Posterior cingulate gyrus (tissue), 11 donors: ENCODE measurements around the gene CRYBA4.

ENCODE experiments used
- DNase-seq, 10 donors: peaks; one replicate each; pipeline versions ENCODE4 v3.0.0 to v3.0.0-alpha.2; 2020 to 2021; ENCODE audit warnings: mixed read lengths in 3 of 10
- intact Hi-C: fragments of 100-400 bp; cut with DNase I; formaldehyde crosslinking; loops from one replicate; pipeline ENCODE4 v1.15.1; 2023

CRYBA4 gene

DNA sequence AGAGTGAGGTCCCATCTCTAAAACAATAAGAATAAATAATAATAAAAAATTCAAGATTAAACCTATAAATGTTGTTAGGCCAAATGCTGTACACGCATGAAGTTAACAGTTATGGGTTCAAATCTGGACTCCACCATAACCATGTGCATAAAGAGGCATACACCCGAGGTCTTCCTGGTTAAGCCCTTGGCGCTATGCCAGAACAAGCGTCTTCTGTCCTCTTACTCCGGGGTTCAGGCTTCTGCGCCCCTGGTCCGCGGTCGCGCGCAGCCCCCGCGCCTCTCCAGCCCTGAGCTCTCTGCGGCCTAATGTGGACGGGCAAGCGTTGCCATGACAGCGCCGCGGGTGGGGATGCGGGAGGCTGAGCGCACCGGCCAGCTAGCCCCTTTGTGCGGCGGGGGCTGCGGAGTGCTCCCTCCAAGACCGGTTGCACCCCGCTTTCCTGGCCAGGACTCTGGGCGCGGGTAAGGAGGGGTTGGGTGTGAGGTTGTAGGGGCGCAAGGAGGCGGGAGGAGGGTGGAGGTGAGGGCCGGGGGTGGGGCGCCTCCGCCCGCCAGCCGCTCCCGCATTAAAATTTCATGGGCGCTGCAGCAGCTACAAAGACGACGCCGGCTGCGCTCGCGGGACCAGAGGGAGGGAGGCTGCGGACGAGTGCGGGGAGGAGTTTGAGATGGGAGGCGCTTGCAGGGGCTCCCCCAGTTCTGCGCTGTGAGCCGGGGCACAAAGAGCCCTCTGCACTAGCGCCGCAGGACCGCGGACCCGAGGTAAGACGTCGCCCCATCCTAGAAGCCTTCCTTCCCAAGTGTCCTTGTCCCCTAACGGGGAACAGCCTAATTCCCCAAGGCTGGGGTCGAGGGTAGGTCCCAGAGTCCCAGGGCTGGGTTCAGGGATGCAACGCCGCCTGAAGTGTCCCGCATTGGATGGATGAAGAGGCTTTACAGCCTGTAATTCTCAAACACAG, 35.4 kb downstream of the CRYBA4 start, which contains the start of gene MIAT:
Gene MIAT, plus strand, starts transcription at position 698 of the 961 bp plus-strand sequence.
- intact Hi-C loops: no loop called here
- peak in 9 of 10 donors; percentile 47 to 97 (median 84) for DNase-seq

- intact Hi-C loops: no loop called here
- peak in 1 of 10 donors; percentile 1 for DNase-seq
Measured at GRCh38 chr22:26658161-26658560, 36.4 kb downstream of the CRYBA4 start.

- DNase-seq: peak; percentile 15 to 96 (median 70)
- intact Hi-C loops: no loop called here
Measured at GRCh38 chr22:26658671-26659478, 37.1 kb downstream of the CRYBA4 start.

- intact Hi-C loops: no loop called here
- peak in 1 of 10 donors; percentile 3 for DNase-seq
Measured at GRCh38 chr22:26660356-26660755, 38.6 kb downstream of the CRYBA4 start.

DNA sequence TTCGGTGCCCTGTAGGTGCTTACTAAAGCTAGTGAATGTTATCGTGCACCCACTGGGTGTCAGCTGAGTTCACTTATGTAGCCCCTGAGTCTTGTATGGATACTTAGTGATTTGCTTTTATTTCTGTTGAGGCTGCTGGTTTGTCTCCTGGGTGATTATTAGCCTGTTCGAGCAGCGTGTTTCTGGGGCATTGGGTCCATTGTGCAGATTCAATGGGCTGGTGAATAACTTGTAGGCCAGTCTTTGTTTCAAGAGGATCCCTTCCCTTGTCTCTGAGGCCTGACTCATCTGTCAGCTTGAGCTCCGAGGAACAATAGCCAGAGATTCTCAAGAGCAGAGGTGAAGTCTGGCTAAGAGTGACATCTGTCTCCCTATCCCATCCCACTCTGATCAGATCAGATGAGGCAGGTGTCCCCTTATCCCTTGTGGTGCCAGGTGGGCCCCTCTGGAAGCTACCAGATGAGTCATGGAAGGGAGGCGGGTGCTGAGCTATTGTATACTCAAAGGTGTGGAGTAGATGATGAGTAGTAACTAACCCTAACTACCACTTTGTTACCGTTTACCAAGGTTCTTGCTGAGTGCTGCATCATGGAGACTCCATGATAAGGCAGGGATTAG, 39.3 kb downstream of the CRYBA4 start:
- intact Hi-C loops: no loop called here
- peak in 1 of 10 donors; percentile 54 for DNase-seq

DNA sequence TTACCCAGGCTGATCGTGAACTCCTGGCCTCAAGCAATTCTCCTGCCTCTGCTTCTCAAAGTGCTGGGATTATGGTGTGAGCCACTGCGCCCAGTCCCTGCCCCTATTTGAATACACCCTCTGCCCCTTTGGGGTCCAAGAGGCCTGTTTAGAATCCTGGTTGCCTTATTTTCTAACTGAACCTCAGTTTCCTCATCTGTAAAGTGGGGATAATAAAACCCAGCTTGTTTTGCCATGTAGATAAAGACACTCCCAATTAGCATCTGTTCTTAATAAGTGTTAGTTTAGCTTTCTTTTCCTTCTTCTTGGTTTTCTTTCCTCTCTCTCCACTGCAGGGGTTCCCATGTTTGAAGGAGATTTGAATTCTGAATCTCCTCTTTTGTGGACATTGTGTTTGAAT, 40.4 kb downstream of the CRYBA4 start:
- no peak for DNase-seq
- intact Hi-C loops: no loop called here

DNA sequence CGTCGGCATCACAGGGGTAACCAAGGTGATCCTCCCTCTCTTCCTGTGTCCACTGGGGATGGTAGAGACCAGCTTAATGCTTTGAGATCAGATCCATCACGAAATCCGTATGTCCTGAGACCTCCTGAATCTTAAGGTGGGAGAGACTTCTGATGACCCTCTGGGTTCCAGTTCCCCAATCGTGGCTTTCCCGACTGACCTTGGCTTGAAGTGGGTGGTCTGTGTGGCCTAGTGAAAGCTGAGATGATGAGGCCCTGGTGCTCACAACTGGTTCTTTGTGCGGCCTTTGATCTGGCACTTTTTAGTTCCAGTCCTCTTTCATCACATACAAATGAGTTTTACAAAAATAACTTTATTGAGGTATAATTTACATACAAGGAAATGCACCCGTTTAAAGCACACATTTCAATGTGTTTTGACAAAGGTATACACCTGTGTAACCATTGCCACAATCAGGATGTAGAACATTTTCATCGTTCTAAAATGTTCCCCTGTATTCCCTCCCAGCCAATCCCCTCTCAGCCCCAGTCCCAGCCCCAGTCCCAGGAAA, 41.7 kb downstream of the CRYBA4 start:
- DNase-seq: no peak
- intact Hi-C loops: no loop called here

GRCh38 chr22:26665813-26666231, 44.1 kb downstream of the CRYBA4 start:
- intact Hi-C loops: no loop called here
- DNase-seq: no peak

- DNase-seq: no peak
- intact Hi-C loops: no loop called here
Measured at GRCh38 chr22:26667140-26667539, 45.4 kb downstream of the CRYBA4 start.

DNA sequence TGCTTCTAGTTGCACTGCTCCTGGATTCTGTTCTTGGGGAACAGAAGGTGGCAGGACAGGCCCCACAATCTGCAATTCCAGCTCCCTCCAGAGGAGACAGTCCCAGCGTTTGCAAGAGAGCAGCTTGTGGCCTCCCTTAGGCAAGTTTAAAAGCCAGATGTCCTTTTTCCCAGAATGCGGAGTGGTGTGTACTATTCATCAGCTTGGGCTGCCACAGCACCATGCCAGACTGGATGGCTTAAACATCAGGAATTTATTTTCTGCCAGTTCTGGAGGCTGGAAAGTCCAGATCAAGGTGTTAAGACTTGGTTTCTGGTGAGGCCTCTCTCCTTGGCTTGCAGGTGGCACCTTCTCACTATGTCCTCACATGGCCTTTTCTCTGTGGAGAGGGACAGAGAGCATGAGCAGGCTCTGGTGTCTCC, 47.3 kb downstream of the CRYBA4 start:
- intact Hi-C loops: no loop called here
- peak in 2 of 10 donors; percentile 27 to 83 for DNase-seq

- intact Hi-C loops: no loop called here
Measured at GRCh38 chr22:26670459-26670858, 48.7 kb downstream of the CRYBA4 start.

DNA sequence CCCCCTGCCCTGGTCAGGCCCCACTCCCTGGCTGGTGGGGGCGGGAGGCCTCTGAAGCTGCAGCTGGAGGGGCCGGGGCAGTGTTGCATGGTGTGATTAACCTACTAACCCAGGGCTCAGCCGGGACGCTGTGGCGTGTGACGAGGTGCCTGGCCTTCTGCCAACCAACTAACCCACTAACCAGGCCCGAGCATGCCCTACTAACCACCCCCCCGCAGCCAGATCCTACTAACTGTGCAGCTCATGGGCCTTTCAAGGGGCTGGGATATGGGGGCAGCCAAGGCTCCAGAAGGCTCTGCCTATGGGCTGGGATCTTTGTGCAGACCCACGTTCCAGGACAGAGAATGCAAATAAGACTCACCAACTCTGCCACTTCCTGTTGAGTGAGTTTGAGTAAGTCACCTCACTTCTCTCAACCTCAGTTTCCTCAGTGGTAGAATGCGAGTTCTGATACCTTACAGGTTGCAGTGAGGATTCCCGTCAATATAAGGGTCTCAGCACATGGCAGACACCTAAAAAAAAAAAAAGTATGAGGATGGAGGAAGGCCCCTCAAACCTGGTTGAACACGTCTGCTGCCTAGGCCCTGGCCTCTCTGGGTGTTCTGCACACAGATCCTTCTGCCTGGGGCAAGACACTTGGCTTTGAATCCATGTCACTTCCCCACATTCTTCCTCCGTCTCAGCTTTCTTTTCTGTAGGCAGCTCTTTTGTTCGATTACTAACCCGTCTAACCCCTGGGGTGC, 49.7 kb downstream of the CRYBA4 start:
- intact Hi-C loops: no loop called here
- DNase-seq: peak in 3 of 10 donors; percentile 79 to 87 (median 86)

More at GRCh38 chr22:26670459-26670858, 48.7 kb downstream of the CRYBA4 start:
- no peak for DNase-seq

- no peak for DNase-seq
- intact Hi-C loops: no loop called here
Measured at GRCh38 chr22:26672060-26672471, 50.3 kb downstream of the CRYBA4 start.

DNA sequence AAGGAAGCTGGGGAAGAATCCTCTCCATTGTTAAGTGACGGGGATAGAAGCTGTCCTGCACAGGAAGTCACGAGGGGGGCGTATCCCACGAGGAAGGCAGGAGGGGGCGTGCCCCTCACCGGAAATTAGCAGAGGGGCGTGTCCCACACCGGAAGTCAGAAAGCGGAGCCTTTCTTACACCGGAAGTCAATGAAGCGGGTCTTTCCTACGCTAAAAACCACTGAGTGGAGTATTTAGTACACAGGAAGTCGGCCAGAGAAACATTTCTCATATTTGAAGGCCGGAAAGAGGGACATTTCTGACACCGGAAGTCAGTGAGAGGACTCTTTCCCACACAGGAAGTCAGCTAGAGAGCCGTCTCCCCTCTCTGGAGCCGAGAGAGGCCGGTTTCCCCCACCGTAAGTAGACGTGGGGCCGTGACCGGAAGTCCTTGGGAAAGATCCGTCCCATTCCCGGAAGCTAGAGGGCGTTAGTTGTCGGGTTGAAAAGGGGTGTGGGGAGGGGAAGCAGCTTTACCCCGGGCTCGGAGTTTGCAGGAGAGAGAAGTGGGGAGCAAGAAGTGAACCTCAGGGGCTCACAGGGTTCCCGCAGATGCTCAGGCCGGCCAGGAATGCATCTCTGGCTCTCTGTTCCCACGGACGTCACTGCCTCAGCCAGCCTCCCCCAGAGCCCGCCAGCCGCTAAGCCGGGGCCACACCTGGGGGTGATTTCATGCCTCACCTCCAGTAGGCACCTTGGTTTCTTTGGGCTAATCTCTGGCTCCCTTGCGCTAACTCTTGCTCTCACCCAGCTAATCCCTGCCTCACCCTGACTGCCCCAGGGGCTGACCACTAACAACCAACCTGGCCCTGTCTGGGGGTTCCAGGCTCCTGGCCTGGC, 51.1 kb downstream of the CRYBA4 start:
- DNase-seq: peak; percentile 79 to 98 (median 88)
- intact Hi-C loops: no loop called here

- intact Hi-C loops: no loop called here
- DNase-seq: no peak
Measured at GRCh38 chr22:26673486-26673885, 51.7 kb downstream of the CRYBA4 start.

GRCh38 chr22:26674211-26675190, 52.7 kb downstream of the CRYBA4 start:
- peak in 1 of 10 donors; percentile 72 for DNase-seq
- intact Hi-C loops: loop anchor here (5.0 kb wide), 1 partner anchor 1128 kb away; the partner anchor contains the start of gene MN1

DNA sequence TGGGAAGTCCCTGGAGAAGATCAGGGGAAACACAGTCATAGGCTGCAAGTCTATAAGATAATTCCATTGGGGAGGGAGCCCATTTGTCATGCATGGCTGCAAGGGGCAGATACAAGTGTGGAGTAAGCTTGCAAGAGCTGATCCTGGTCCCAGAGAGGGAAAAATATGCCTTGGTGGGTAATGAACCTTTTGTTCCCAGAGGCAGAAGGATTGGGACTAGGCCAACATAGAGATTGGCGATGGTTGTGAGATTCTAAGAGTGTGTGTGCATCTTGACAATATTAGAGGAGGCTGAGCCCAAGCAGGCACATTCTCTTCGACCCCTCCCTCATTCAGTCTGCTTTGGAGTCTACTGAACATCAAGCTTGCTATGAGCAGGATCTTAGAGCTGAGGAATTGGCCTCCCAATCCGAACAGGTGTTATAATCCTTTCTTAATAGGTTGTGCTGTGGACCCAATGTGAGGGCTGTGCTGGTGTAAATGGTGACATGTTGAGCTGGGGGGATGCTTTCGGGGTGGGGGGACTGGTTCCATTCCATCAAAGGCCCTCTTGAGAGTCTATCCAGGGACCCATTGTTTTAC, 54.0 kb downstream of the CRYBA4 start:
- intact Hi-C loops: loop anchor here (5.0 kb wide), 1 partner anchor 1127 kb away; the partner anchor contains the start of gene MN1
- DNase-seq: no peak
